NCI-H2196 treated with DMSO at 0.1 percent for 48 hours (cell line): ENCODE measurements around the gene OR51A7.
"Not testable (repeated sequence)": the region's sequence is repeated elsewhere in the genome, so short reads cannot be mapped to it uniquely, and the experiment has no call there.

Source experiments
- DNase-seq: peaks from one replicate; lab custom pipeline; 2025; ENCODE audit not compliant: unreplicated experiment; lab: John Stamatoyannopoulos, UW

Gene OR51A7

DNA sequence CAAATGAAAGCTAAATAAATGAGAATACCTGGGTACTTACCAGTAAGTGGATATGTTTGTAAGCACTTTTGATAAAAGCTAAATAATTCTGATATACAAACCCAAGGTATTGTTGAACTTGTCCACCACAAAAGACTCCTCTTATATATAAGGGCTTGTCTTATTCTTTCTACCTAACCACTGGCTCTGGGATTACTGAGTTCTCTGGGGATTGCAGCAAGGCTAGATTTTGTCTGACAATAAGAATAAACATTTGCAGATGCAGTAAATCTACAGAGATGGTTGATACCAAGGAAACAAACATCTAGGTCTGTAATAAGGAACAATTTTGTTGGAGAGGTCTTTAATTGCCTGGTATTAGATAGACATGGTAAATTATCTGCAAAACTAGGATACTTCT is 43.9 kb downstream of the OR51A7 start, which contains the start of gene OR51A4:
OR51A4 (minus strand) TSS at position 101 of the 400 bp plus-strand sequence. CDS start 505 bp downstream, outside the sequence.
- DNase-seq = no peak

DNA sequence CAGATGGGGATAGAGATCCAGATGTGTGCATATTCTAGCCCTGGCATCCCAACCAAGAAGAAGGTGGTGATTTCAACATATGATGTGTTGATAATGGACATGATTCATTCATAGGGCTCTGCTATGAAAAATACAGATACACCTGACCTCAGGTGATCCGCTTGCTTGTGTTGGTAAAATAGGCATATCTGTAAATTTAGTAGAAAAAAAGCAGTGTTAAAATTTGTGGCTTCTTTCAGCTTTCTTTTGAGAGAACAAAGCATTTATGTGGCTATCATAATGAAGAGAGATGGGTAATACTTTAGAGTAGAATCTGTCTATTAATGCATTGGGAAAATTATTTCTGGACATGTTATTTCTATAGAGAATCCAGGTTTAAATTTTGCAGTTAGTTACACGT is 52.0 kb downstream of the OR51A7 start, which contains the start of gene OR51A2:
OR51A2 (minus strand) TSS at position 101 of the 400 bp plus-strand sequence; CDS start at position 101, 0 bp downstream.
- not testable (repeated sequence) for DNase-seq

DNA sequence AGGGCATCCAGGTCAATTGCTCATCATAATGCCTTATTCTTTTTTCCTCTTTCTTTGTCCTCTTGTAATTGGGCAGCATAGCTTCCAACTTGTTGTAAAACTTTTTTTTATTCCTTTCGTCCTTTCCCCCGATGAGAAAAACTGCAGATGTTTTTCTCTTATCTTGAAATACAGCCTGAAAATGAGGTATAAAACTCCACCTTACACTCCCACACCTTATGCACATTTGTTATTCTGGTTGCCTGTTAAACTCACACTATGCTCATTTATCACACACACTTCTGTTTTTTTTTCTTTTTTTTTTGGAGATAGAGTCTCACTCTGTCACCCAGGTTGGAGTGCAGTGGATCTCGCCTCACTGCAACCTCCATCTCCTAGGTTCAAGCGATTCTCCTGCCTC is 53.8 kb downstream of the OR51A7 start:
- no peak for DNase-seq
